Coronary artery (tissue), 2 donors: Measurements from ENCODE around the gene FECH.
"Not testable (repeated sequence)": the region's sequence is repeated elsewhere in the genome, so short reads cannot be mapped to it uniquely, and the experiment has no call there.

Source experiments
- DNase-seq: peaks from one replicate; pipeline ENCODE4 v3.0.0-alpha.2; 2017; ENCODE audit warnings: low spot score
- H3K27ac ChIP-seq, 2 donors: fragments of 200-600 bp; sonication (generic); one replicate each; pipeline ENCODE4 v1.5.1; 2016 to 2019
- H3K4me3 ChIP-seq: fragments of 200-600 bp; sonication (generic); 2 replicates; pipeline ENCODE4 v1.5.1; 2016; ENCODE audit warnings: mild to moderate bottlenecking, moderate library complexity
- CTCF ChIP-seq: fragments of 200-600 bp; sonication (generic); IDR thresholded peaks from one replicate; pipeline ENCODE4 v1.5.1; 2019; ENCODE audit warnings: antibody characterized with exemption

The FECH gene

GRCh38 chr18:57527556-57528229, 58.8 kb downstream of the FECH start:
- Histone ChIP-seq H3K4me3 (no peak overlapping the region), H3K27ac (no peak overlapping the region)
- DNase-seq, result no peak
- TF ChIP-seq CTCF, result no peak

- TF ChIP-seq CTCF, result no peak
- no peak overlapping the region for H3K4me3 ChIP-seq
- H3K27ac ChIP-seq, result no peak overlapping the region
- DNase-seq, result no peak
Observed at GRCh38 chr18:57523171-57523956, 63.1 kb downstream of the FECH start.

- DNase-seq, H3K27ac ChIP-seq, H3K4me3 ChIP-seq: not testable (repeated sequence)
Observed at GRCh38 chr18:57522348-57522747, 64.2 kb downstream of the FECH start.

GRCh38 chr18:57519668-57520424, 66.7 kb downstream of the FECH start:
- no peak overlapping the region for H3K4me3 ChIP-seq
- DNase-seq, result no peak
- no peak for TF ChIP-seq CTCF
- H3K27ac ChIP-seq, result no peak overlapping the region

- Histone ChIP-seq H3K27ac (no peak overlapping the region), H3K4me3 (no peak overlapping the region)
- DNase-seq, result no peak
- TF ChIP-seq CTCF, result no peak
Observed at GRCh38 chr18:57518533-57518932, 68.0 kb downstream of the FECH start.

GRCh38 chr18:57516056-57516455, 70.4 kb downstream of the FECH start:
- Histone ChIP-seq H3K4me3 (no peak overlapping the region), H3K27ac (no peak overlapping the region)
- no peak for DNase-seq
- TF ChIP-seq CTCF, result no peak

GRCh38 chr18:57505231-57505630, 81.3 kb downstream of the FECH start:
- TF ChIP-seq CTCF, result no peak
- no peak overlapping the region for H3K27ac ChIP-seq
- no peak for DNase-seq
- no peak overlapping the region for H3K4me3 ChIP-seq
